Chondrocyte (in vitro differentiated cells): ENCODE data around the gene FETUB. TPM values are rescaled to one million over a fixed set of nuclear protein-coding genes. Genes with fewer than 3 reads are reported as not detected.

ENCODE experiments used
- DNase-seq: peaks from one replicate; pipeline ENCODE4 v3.0.0; 2021; ENCODE audit warnings: mixed read lengths, low spot score
- H3K27ac Mint-ChIP-seq: one replicate; pipeline ENCODE4 v1.8.0; 2021; ENCODE audit warnings: mild to moderate bottlenecking, moderate library complexity, mixed read lengths; ENCODE audit not compliant: unreplicated experiment
- H3K27me3 Mint-ChIP-seq: 2 replicates; pipeline ENCODE4 v1.8.0; 2021; ENCODE audit warnings: low read depth, mixed read lengths
- H3K36me3 Mint-ChIP-seq: 2 replicates; pipeline ENCODE4 v1.8.0; 2021; ENCODE audit warnings: low read depth, mixed read lengths
- H3K4me1 Mint-ChIP-seq: 2 replicates; pipeline ENCODE4 v1.8.0; 2021; ENCODE audit warnings: low read depth, mild to moderate bottlenecking, mixed read lengths
- H3K4me3 Mint-ChIP-seq: one replicate; pipeline ENCODE4 v1.8.0; 2021; ENCODE audit warnings: mild to moderate bottlenecking, moderate library complexity, mixed read lengths; ENCODE audit not compliant: unreplicated experiment
- H3K9me3 Mint-ChIP-seq: 2 replicates; pipeline ENCODE4 v1.8.0; 2021; ENCODE audit warnings: low read depth, mixed read lengths
- CTCF ChIP-seq: fragments of 200-600 bp; sonication (generic); IDR thresholded peaks from 2 replicates; pipeline ENCODE4 v1.5.0; 2021; ENCODE audit warnings: antibody characterized with exemption, mild to moderate bottlenecking, moderate library complexity
- total RNA-seq: library from RNA; stranded (reverse); gene quantifications from 3 replicates; pipeline ENCODE4 v1.2.1, GENCODE V29; 2021

FETUB gene
- total RNA-seq, 1 donor from 2014 or later: not detected

DNA sequence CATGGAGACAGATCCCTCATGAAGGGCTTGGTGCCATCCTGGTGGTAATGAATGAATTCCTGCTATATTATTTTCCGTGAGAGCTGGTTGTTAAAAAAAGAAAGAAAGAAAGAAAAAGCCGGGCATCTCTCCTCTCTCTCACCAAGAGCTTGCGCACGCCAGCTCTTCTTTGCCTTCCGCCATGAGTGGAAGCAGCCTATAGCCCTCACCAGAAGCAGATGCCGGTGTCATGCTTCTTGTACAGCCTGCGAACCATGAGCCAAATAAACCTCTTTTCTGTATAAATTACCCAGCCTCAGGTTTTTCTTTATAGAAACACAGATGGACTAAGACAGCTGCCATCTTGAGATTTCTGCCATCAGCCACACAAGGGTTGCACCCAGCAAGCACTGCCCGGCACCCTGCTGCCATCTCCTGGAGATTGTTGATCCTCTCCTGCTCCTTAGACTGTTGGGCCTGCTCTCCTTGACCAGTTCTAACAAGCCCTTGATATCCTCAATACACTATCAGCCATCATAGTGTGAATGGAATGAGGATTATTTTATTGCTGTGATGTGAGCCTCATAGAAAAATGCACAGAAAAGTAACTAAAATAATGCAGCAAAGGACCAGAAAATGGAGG lies 30.8 kb upstream of the FETUB start:
- no peak for DNase-seq
- H3K27ac Mint-ChIP-seq: no peak overlapping the region
- H3K36me3 Mint-ChIP-seq: no peaks in the 10 kb centered on the region
- H3K9me3 Mint-ChIP-seq: no peaks in the 10 kb centered on the region
- peaks cover 15% of the 10 kb centered on the region for H3K27me3 Mint-ChIP-seq
- TF ChIP-seq CTCF: no peak
- H3K4me3 Mint-ChIP-seq: no peak overlapping the region
- H3K4me1 Mint-ChIP-seq: peaks cover 13% of the 10 kb centered on the region

GRCh38 chr3:186612065-186612464 lies 28.1 kb upstream of the FETUB start:
- Mint-ChIP-seq H3K36me3 (no peaks in the 10 kb centered on the region), H3K9me3 (no peaks in the 10 kb centered on the region), H3K27ac (no peak overlapping the region), H3K4me1 (peaks cover 30% of the 10 kb centered on the region), H3K4me3 (no peak overlapping the region), H3K27me3 (peaks cover 7% of the 10 kb centered on the region)
- no peak for DNase-seq
- no peak for TF ChIP-seq CTCF

DNA sequence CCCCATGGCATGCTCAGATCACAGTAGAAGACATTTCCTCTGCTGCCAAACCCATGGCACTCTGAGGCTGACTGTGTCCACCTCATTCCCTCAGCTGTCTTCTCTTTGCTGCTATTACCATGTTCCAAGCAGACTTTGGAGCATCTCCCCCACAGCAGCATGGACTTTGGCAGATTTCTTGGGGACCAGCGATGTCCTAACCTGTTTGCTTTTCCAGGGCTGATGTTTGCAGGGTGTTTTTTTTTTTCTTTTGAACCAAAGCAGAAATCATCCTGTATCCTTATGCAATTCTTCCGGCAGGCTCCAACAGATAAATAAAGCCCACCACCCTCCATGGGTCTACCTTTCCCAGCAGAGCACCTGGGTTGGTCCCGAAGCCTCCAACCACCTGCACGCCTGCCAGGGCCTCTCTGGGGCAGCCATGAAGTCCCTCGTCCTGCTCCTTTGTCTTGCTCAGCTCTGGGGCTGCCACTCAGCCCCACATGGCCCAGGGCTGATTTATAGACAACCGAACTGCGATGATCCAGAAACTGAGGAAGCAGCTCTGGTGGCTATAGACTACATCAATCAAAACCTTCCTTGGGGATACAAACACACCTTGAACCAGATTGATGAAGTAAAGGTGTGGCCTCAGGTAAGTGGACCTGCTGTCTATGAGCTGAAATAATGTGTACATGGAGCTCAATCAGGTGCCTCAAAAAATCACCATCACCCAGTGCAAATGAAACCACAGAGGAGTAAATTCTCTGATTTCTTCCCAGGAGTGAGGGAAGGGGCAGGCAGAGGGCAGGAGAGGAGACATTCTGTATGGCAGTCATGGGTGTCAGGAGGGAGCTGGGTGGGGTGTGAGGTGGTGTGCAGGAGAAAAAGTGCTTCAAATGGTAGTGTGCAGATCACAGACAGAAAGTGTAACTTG lies 27.2 kb upstream of the FETUB start, which contains the start of gene AHSG:
TSS of gene AHSG (plus strand) at position 340 of the 916 bp plus-strand sequence. CDS start at position 422, 82 bp downstream.
- peaks cover 9% of the 10 kb centered on the region for H3K27me3 Mint-ChIP-seq

GRCh38 chr3:186613637-186614265 lies 26.4 kb upstream of the FETUB start:
- no peak for TF ChIP-seq CTCF
- Mint-ChIP-seq H3K4me1 (peaks cover 38% of the 10 kb centered on the region), H3K36me3 (no peaks in the 10 kb centered on the region), H3K9me3 (no peaks in the 10 kb centered on the region), H3K4me3 (no peak overlapping the region), H3K27me3 (peaks cover 9% of the 10 kb centered on the region), H3K27ac (no peak overlapping the region)
- no peak for DNase-seq

More for the DNA sequence above, 27.2 kb upstream of the FETUB start, which contains the start of gene AHSG:
- Mint-ChIP-seq H3K4me1 (peaks cover 38% of the 10 kb centered on the region), H3K27ac (no peak within 1 kb of the TSS), H3K4me3 (no peak within 1 kb of the TSS), H3K9me3 (no peaks in the 10 kb centered on the region), H3K36me3 (no peaks in the 10 kb centered on the region)
- no peak for TF ChIP-seq CTCF
- no peak for DNase-seq

DNA sequence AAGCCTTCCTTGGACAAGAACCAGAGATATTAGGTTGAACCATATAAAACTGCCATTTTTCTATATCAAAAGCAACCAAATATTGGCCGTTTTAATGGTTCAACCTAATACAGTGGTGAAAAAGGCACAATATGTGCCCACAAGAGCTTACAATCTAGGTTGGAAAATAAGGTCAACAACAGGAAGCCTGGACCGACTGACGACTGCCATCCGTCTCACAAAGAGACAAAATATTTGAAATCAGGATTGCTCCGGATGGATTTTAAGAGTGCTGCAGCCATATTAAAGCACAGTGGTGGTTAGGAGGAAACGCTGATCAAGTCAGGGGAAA lies 26.0 kb upstream of the FETUB start:
- H3K27me3 Mint-ChIP-seq: peaks cover 9% of the 10 kb centered on the region
- TF ChIP-seq CTCF: no peak
- peaks cover 38% of the 10 kb centered on the region for H3K4me1 Mint-ChIP-seq
- H3K27ac Mint-ChIP-seq: no peak overlapping the region
- DNase-seq: no peak
- no peak overlapping the region for H3K4me3 Mint-ChIP-seq
- H3K36me3 Mint-ChIP-seq: no peaks in the 10 kb centered on the region
- H3K9me3 Mint-ChIP-seq: no peaks in the 10 kb centered on the region
